ENCODE data around the gene CDK13. TPM values are rescaled to one million over a fixed set of nuclear protein-coding genes. Genes with fewer than 3 reads are reported as not detected.
A peak's percentile ranks its signal among the peaks of the same experiment; 100 is the strongest.

CDK13 gene
- total and polyA plus RNA-seq, 9 donors = 25.9 to 124 (median 68.4) TPM

DNA sequence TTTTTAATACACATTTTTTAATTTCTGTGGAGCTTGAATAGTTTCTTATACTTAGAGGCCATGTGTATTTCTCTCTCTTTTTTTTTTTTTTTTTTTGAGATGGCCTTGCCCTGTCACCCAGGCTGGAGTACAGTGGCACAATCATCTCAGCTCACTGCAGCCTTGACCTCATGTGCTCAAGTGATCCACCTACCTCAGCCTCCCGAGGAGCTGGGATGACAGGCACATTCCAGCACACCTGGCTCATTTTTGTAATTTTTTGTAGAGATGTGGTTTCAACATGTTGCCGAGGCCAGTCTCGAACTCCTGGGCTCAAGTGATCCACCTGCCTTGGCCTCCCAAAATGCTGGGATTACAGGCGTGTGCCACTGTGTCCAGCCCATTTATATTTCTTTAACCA lies 64.3 kb downstream of the CDK13 start:
- no peak for DNase-seq
- no peak for TF ChIP-seq POLR2A (IDR thresholded peaks at IDR 0.05)
- TF ChIP-seq EP300 (IDR thresholded peaks at IDR 0.05) = no peak
- no peak for TF ChIP-seq CTCF (IDR thresholded peaks at IDR 0.05)
- H3K4me3 ChIP-seq = no peak overlapping the region
- H3K4me1 ChIP-seq (ENCODE audit: insufficient read depth) = peaks cover 5% of the 10 kb centered on the region
- intact Hi-C loops (cut with DNase I) = no loop called here
- H3K27ac ChIP-seq = no peak overlapping the region
- 77 to 90% (median 80%) methylated on average over 4 of the region's 4 CpGs for WGBS, 3 donors
- H3K27me3 ChIP-seq = no peaks in the 10 kb centered on the region
- no peaks in the 10 kb centered on the region for H3K36me3 ChIP-seq
- H3K9me3 ChIP-seq = no peaks in the 10 kb centered on the region

GRCh38 chr7:40015790-40016296 lies 65.8 kb downstream of the CDK13 start:
- peak; percentile 25 to 50 (median 34) for DNase-seq
- intact Hi-C loops (cut with DNase I) = no loop called here
- WGBS, 3 donors = 25 to 33% (median 30%) methylated on average over 4 of the region's 4 CpGs

DNA sequence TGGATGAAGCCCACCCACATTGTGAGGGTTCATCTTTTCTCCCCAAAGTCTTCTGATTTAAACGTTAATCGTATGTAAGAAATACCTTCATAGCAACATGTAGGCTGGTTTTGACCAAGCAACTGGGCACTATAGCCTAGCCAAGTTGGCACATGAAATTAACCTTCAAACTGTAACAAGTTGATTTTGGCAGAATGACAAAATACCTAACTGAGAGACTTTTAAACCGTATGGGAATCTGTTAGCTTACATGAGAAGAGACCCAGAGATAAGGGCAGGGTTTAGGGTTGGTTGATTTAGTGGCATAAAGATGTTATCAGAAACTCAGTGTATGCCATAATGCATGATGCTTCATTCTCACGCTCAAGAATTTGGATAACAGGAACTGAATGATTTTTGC lies 69.5 kb downstream of the CDK13 start:
- H3K27me3 ChIP-seq = no peaks in the 10 kb centered on the region
- H3K4me3 ChIP-seq = no peak overlapping the region
- H3K9me3 ChIP-seq = no peaks in the 10 kb centered on the region
- intact Hi-C loops (cut with DNase I) = no loop called here
- WGBS, 3 donors = 83 to 84% (median 84%) methylated on average over 4 of the region's 4 CpGs
- peaks cover 3% of the 10 kb centered on the region for H3K4me1 ChIP-seq (ENCODE audit: insufficient read depth)
- TF ChIP-seq EP300 (IDR thresholded peaks at IDR 0.05) = no peak
- no peaks in the 10 kb centered on the region for H3K36me3 ChIP-seq
- H3K27ac ChIP-seq = no peak overlapping the region
- DNase-seq = no peak

More at GRCh38 chr7:40015790-40016296, 65.8 kb downstream of the CDK13 start:
- peaks cover 5% of the 10 kb centered on the region for H3K4me1 ChIP-seq (ENCODE audit: insufficient read depth)
- no peaks in the 10 kb centered on the region for H3K9me3 ChIP-seq
- H3K27me3 ChIP-seq = no peaks in the 10 kb centered on the region
- no peak overlapping the region for H3K4me3 ChIP-seq
- H3K36me3 ChIP-seq = no peaks in the 10 kb centered on the region
- no peak overlapping the region for H3K27ac ChIP-seq
- no peak for TF ChIP-seq POLR2A (IDR thresholded peaks at IDR 0.05)
- no peak for TF ChIP-seq CTCF (IDR thresholded peaks at IDR 0.05)
- no peak for TF ChIP-seq EP300 (IDR thresholded peaks at IDR 0.05)

DNA sequence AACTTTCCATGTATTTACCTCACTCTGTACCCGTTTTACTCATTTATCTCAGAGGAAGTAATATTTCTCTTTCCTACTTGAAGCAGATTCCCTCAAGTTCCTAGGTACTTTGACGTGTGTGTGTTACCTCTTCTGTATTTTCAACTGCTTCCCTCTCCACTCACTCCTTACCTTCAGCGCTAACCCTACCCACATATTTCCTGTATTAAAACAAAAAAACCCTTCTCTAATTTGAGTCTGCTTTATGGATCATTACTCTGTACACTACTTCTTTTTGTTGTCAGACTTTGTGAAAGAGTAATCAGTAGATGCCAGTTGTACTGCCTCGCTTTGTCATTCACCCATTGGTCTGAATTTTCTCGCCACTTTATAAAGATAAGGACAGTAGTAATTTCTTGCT lies 74.0 kb downstream of the CDK13 start:
- WGBS, 3 donors = 90 to 93% (median 91%) methylated on average over 5 of the region's 5 CpGs
- no peaks in the 10 kb centered on the region for H3K36me3 ChIP-seq

More for the DNA sequence above, 74.0 kb downstream of the CDK13 start:
- Histone ChIP-seq H3K27ac (no peak overlapping the region), H3K4me3 (no peak overlapping the region), H3K27me3 (no peaks in the 10 kb centered on the region), H3K4me1 (ENCODE audit: insufficient read depth) (peaks cover 1% of the 10 kb centered on the region), H3K9me3 (no peaks in the 10 kb centered on the region)
- no peak for DNase-seq
- intact Hi-C loops (cut with DNase I) = no loop called here
- TF ChIP-seq CTCF (IDR thresholded peaks at IDR 0.05) (no peak), POLR2A (IDR thresholded peaks at IDR 0.05) (no peak), EP300 (IDR thresholded peaks at IDR 0.05) (no peak)

Measured in ovary (tissue), 9 donors.